Measurements from ENCODE around the gene GPR55.
"Not testable (repeated sequence)": the region's sequence is repeated elsewhere in the genome, so short reads cannot be mapped to it uniquely, and the experiment has no call there.

GPR55 gene

GRCh38 chr2:230940471-230940815 is 15.4 kb upstream of the GPR55 start:
- no peak overlapping the region for H3K4me3 ChIP-seq (ENCODE audit: low read depth, low read length)
- H3K27ac ChIP-seq (ENCODE audit: low read depth, low read length) = no peak overlapping the region
- H3K9ac ChIP-seq (ENCODE audit: low read length) = no peak overlapping the region
- H3K27me3 ChIP-seq (ENCODE audit: control insufficient read depth, insufficient read depth, low read length) = no peaks in the 10 kb centered on the region
- no peaks in the 10 kb centered on the region for H3K4me1 ChIP-seq (ENCODE audit: control insufficient read depth, insufficient read depth, low read length)
- no peaks in the 10 kb centered on the region for H3K36me3 ChIP-seq (ENCODE audit: control insufficient read depth, insufficient read depth, low read length)
- peaks cover 16% of the 10 kb centered on the region for H3K9me3 ChIP-seq (ENCODE audit: control insufficient read depth, insufficient read depth, low read depth, low read length)

GRCh38 chr2:230939691-230940470 is 14.8 kb upstream of the GPR55 start:
- Histone ChIP-seq H3K9ac (ENCODE audit: low read length) (no peak overlapping the region), H3K27me3 (ENCODE audit: control insufficient read depth, insufficient read depth, low read length) (no peaks in the 10 kb centered on the region), H3K9me3 (ENCODE audit: control insufficient read depth, insufficient read depth, low read depth, low read length) (peaks cover 16% of the 10 kb centered on the region), H3K27ac (ENCODE audit: low read depth, low read length) (no peak overlapping the region), H3K36me3 (ENCODE audit: control insufficient read depth, insufficient read depth, low read length) (no peaks in the 10 kb centered on the region), H3K4me3 (ENCODE audit: low read depth, low read length) (no peak overlapping the region), H3K4me1 (ENCODE audit: control insufficient read depth, insufficient read depth, low read length) (no peaks in the 10 kb centered on the region)

- Histone ChIP-seq H3K9me3 (ENCODE audit: control insufficient read depth, insufficient read depth, low read depth, low read length) (peaks cover 16% of the 10 kb centered on the region), H3K4me3 (ENCODE audit: low read depth, low read length) (no peak overlapping the region), H3K4me1 (ENCODE audit: control insufficient read depth, insufficient read depth, low read length) (0 out of 2 replicates have a peak, but pooled peaks cover 5% of the 10 kb centered on the region), H3K9ac (ENCODE audit: low read length) (no peak overlapping the region), H3K27me3 (ENCODE audit: control insufficient read depth, insufficient read depth, low read length) (no peaks in the 10 kb centered on the region), H3K36me3 (ENCODE audit: control insufficient read depth, insufficient read depth, low read length) (no peaks in the 10 kb centered on the region), H3K27ac (ENCODE audit: low read depth, low read length) (no peak overlapping the region)
Observed at GRCh38 chr2:230939066-230939591, 14.1 kb upstream of the GPR55 start.

GRCh38 chr2:230938516-230939065 is 13.5 kb upstream of the GPR55 start:
- Histone ChIP-seq H3K36me3 (ENCODE audit: control insufficient read depth, insufficient read depth, low read length) (no peaks in the 10 kb centered on the region), H3K4me3 (ENCODE audit: low read depth, low read length) (no peak overlapping the region), H3K9ac (ENCODE audit: low read length) (no peak overlapping the region), H3K9me3 (ENCODE audit: control insufficient read depth, insufficient read depth, low read depth, low read length) (peaks cover 16% of the 10 kb centered on the region), H3K27ac (ENCODE audit: low read depth, low read length) (no peak overlapping the region), H3K27me3 (ENCODE audit: control insufficient read depth, insufficient read depth, low read length) (no peaks in the 10 kb centered on the region), H3K4me1 (ENCODE audit: control insufficient read depth, insufficient read depth, low read length) (peaks cover 9% of the 10 kb centered on the region; the same call in 1 of the 2 replicates)

GRCh38 chr2:230938098-230938497 is 13.1 kb upstream of the GPR55 start:
- Histone ChIP-seq H3K9me3 (ENCODE audit: control insufficient read depth, insufficient read depth, low read depth, low read length) (peaks cover 16% of the 10 kb centered on the region), H3K36me3 (ENCODE audit: control insufficient read depth, insufficient read depth, low read length) (no peaks in the 10 kb centered on the region), H3K27me3 (ENCODE audit: control insufficient read depth, insufficient read depth, low read length) (no peaks in the 10 kb centered on the region), H3K4me1 (ENCODE audit: control insufficient read depth, insufficient read depth, low read length) (peaks cover 13% of the 10 kb centered on the region), H3K9ac (ENCODE audit: low read length) (no peak overlapping the region), H3K27ac (ENCODE audit: low read depth, low read length) (no peak overlapping the region), H3K4me3 (ENCODE audit: low read depth, low read length) (no peak overlapping the region)

GRCh38 chr2:230937362-230937761 is 12.3 kb upstream of the GPR55 start:
- Histone ChIP-seq H3K9ac (ENCODE audit: low read length) (no peak overlapping the region), H3K4me3 (ENCODE audit: low read depth, low read length) (no peak overlapping the region), H3K27ac (ENCODE audit: low read depth, low read length) (no peak overlapping the region), H3K36me3 (ENCODE audit: control insufficient read depth, insufficient read depth, low read length) (no peaks in the 10 kb centered on the region), H3K4me1 (ENCODE audit: control insufficient read depth, insufficient read depth, low read length) (peaks cover 19% of the 10 kb centered on the region), H3K27me3 (ENCODE audit: control insufficient read depth, insufficient read depth, low read length) (no peaks in the 10 kb centered on the region), H3K9me3 (ENCODE audit: control insufficient read depth, insufficient read depth, low read depth, low read length) (peaks cover 16% of the 10 kb centered on the region)

- H3K4me1 ChIP-seq (ENCODE audit: control insufficient read depth, insufficient read depth, low read length) = peaks cover 20% of the 10 kb centered on the region
- H3K4me3 ChIP-seq (ENCODE audit: low read depth, low read length); H3K9ac ChIP-seq (ENCODE audit: low read length); H3K27me3 ChIP-seq (ENCODE audit: control insufficient read depth, insufficient read depth, low read length); H3K27ac ChIP-seq (ENCODE audit: low read depth, low read length); H3K36me3 ChIP-seq (ENCODE audit: control insufficient read depth, insufficient read depth, low read length): not testable (repeated sequence)
- peaks cover 16% of the 10 kb centered on the region for H3K9me3 ChIP-seq (ENCODE audit: control insufficient read depth, insufficient read depth, low read depth, low read length)
Observed at GRCh38 chr2:230936243-230936642, 11.2 kb upstream of the GPR55 start.

GRCh38 chr2:230935130-230935430 is 10.0 kb upstream of the GPR55 start:
- Histone ChIP-seq H3K4me3 (ENCODE audit: low read depth, low read length) (no peak overlapping the region), H3K27me3 (ENCODE audit: control insufficient read depth, insufficient read depth, low read length) (no peaks in the 10 kb centered on the region), H3K9ac (ENCODE audit: low read length) (no peak overlapping the region), H3K9me3 (ENCODE audit: control insufficient read depth, insufficient read depth, low read depth, low read length) (peaks cover 16% of the 10 kb centered on the region), H3K27ac (ENCODE audit: low read depth, low read length) (no peak overlapping the region), H3K36me3 (ENCODE audit: control insufficient read depth, insufficient read depth, low read length) (no peaks in the 10 kb centered on the region), H3K4me1 (ENCODE audit: control insufficient read depth, insufficient read depth, low read length) (peaks cover 20% of the 10 kb centered on the region)

GRCh38 chr2:230934231-230935129 is 9.4 kb upstream of the GPR55 start:
- no peak overlapping the region for H3K9ac ChIP-seq (ENCODE audit: low read length)
- no peaks in the 10 kb centered on the region for H3K27me3 ChIP-seq (ENCODE audit: control insufficient read depth, insufficient read depth, low read length)
- H3K27ac ChIP-seq (ENCODE audit: low read depth, low read length) = no peak overlapping the region
- peaks cover 16% of the 10 kb centered on the region for H3K9me3 ChIP-seq (ENCODE audit: control insufficient read depth, insufficient read depth, low read depth, low read length)
- no peak overlapping the region for H3K4me3 ChIP-seq (ENCODE audit: low read depth, low read length)
- H3K36me3 ChIP-seq (ENCODE audit: control insufficient read depth, insufficient read depth, low read length) = no peaks in the 10 kb centered on the region
- H3K4me1 ChIP-seq (ENCODE audit: control insufficient read depth, insufficient read depth, low read length) = peaks cover 20% of the 10 kb centered on the region

- no peak overlapping the region for H3K4me3 ChIP-seq (ENCODE audit: low read depth, low read length)
- no peaks in the 10 kb centered on the region for H3K27me3 ChIP-seq (ENCODE audit: control insufficient read depth, insufficient read depth, low read length)
- H3K36me3 ChIP-seq (ENCODE audit: control insufficient read depth, insufficient read depth, low read length) = no peaks in the 10 kb centered on the region
- no peak overlapping the region for H3K9ac ChIP-seq (ENCODE audit: low read length)
- no peak overlapping the region for H3K27ac ChIP-seq (ENCODE audit: low read depth, low read length)
- peaks cover 20% of the 10 kb centered on the region for H3K4me1 ChIP-seq (ENCODE audit: control insufficient read depth, insufficient read depth, low read length)
- peaks cover 16% of the 10 kb centered on the region for H3K9me3 ChIP-seq (ENCODE audit: control insufficient read depth, insufficient read depth, low read depth, low read length)
Observed at GRCh38 chr2:230933521-230934180, 8.6 kb upstream of the GPR55 start.
